Stomach (tissue), 9 donors: Measurements from ENCODE around the gene FNDC10. TPM values are rescaled to one million over a fixed set of nuclear protein-coding genes. Genes with fewer than 3 reads are reported as not detected.

Experiments used
- DNase-seq, 2 donors: peaks; one replicate each; pipeline versions ENCODE4 v3.0.0 to v3.0.0-alpha.2; 2013 to 2019
- H3K27ac ChIP-seq, 5 donors: fragments of 200-600 bp in 4 of 5; sonication (generic) in 4 of 5; one replicate each; pipeline ENCODE4 v1.5.1; 2013 to 2019; ENCODE audit warnings: mild to moderate bottlenecking in 1 of 5, moderate library complexity in 1 of 5
- H3K27me3 ChIP-seq, 3 donors: fragments of 200-600 bp; sonication (generic); one replicate each; pipeline ENCODE4 v1.5.1; 2017 to 2019; ENCODE audit warnings: mixed run types in 1 of 3
- H3K36me3 ChIP-seq, 4 donors: fragments of 200-600 bp; sonication (generic); 1 replicate in 3 of 4; 2 replicates in 1 of 4; pipeline ENCODE4 v1.5.1; 2016 to 2019
- H3K4me1 ChIP-seq, 4 donors: fragments of 200-600 bp; sonication (generic); one replicate each; pipeline ENCODE4 v1.5.1; 2016 to 2019
- H3K4me3 ChIP-seq, 4 donors: fragments of 200-600 bp; sonication (generic) in 3 of 4; one replicate each; pipeline ENCODE4 v1.5.1; 2016 to 2019; ENCODE audit warnings: mild to moderate bottlenecking in 1 of 4
- H3K9me3 ChIP-seq, 4 donors: fragments of 200-600 bp; sonication (generic); one replicate each; pipeline ENCODE4 v1.5.1; 2016 to 2019
- CTCF ChIP-seq, 7 experiments: fragments of 450-650 bp in 4 of 7; fragments of 200-600 bp in 3 of 7; sonication (generic) in 3 of 7; IDR thresholded peaks; one replicate each; pipeline ENCODE4 v1.5.1; 2016 to 2019; ENCODE audit warnings: antibody characterized with exemption in 7 of 7, control low read depth in 2 of 7, mild to moderate bottlenecking in 1 of 7
- EP300 ChIP-seq: sonication (generic); formaldehyde crosslinking; IDR thresholded peaks from one replicate; pipeline ENCODE4 v1.6.1; 2017; ENCODE audit warnings: antibody characterized with exemption
- POLR2A ChIP-seq, 4 donors: fragments of 450-650 bp; IDR thresholded peaks; one replicate each; pipeline ENCODE4 v1.6.1; 2016; ENCODE audit warnings: antibody characterized with exemption in 4 of 4, control low read depth in 2 of 4, mild to moderate bottlenecking in 1 of 4, moderate library complexity in 1 of 4
- POLR2AphosphoS5 ChIP-seq, 3 donors: sonication (generic); formaldehyde crosslinking; IDR thresholded peaks; one replicate each; pipeline ENCODE4 v1.6.1; 2016; ENCODE audit warnings: antibody characterized with exemption in 3 of 3
- WGBS, 5 donors: extraction: QIAGEN DNeasy Blood & Tissue Kit in 3 of 5; methylation state at CpG; one replicate each; pipeline versions ENCODE4 v1.1.5 to v1.1.7; 2013 to 2018; 5-methylcytosine and 5-hydroxymethylcytosine counted together
- intact Hi-C: fragments of 100-400 bp; cut with DNase I; formaldehyde crosslinking; loops from one replicate; pipeline ENCODE4 v1.15.1; 2023; ENCODE audit warnings: low total_unique reads
- polyA plus RNA-seq, 3 donors: library from polyadenylated mRNA; stranded (reverse); fragments of 200-250 nt; gene quantifications; one replicate each; pipeline ENCODE4 v1.2.3, GENCODE V29; 2013
- total RNA-seq, 5 donors: library from RNA; depleted of rRNA; stranded (reverse); fragments of >200 nt; gene quantifications; one replicate each; pipeline versions ENCODE4 v1.1.0 to v1.2.3, GENCODE V29; 2014 to 2016
- donor health status: healthy with polysubstance abuse.
- donor health status: Bipolar disorder and iron deficiency.
- donor health status: healthy.

The FNDC10 gene
- total and polyA plus RNA-seq, 8 donors, result 0.29 to 20.0 (median 4.0) TPM; not detected in 3

GRCh38 chr1:1565340-1565739, 34.6 kb downstream of the FNDC10 start:
- intact Hi-C loops, result no loop called here

GRCh38 chr1:1564268-1564667, 35.7 kb downstream of the FNDC10 start:
- DNase-seq, result no peak
- 65 to 79% (median 70%) methylated on average over 19 of the region's 19 CpGs for WGBS, 5 donors
- no peaks in the 10 kb centered on the region for H3K27me3 ChIP-seq
- intact Hi-C loops, result no loop called here
- no peaks in the 10 kb centered on the region for H3K9me3 ChIP-seq
- H3K4me3 ChIP-seq, result no peak overlapping the region
- no peak overlapping the region for H3K27ac ChIP-seq
- H3K36me3 ChIP-seq, result peaks cover 34 to 82% (median 76%) of the 10 kb centered on the region in 4 donors
- peaks cover 11 to 49% (median 29%) of the 10 kb centered on the region in 4 donors for H3K4me1 ChIP-seq
- no peak for TF ChIP-seq POLR2AphosphoS5 (IDR thresholded peaks at IDR 0.05)
- no peak for TF ChIP-seq POLR2A (IDR thresholded peaks at IDR 0.05)
- TF ChIP-seq CTCF (IDR thresholded peaks at IDR 0.05), result no peak

More at GRCh38 chr1:1565340-1565739, 34.6 kb downstream of the FNDC10 start:
- Histone ChIP-seq H3K36me3 (peaks cover 34 to 85% (median 77%) of the 10 kb centered on the region in 4 donors), H3K27me3 (no peaks in the 10 kb centered on the region), H3K9me3 (no peaks in the 10 kb centered on the region), H3K4me3 (no peak overlapping the region), H3K4me1 (peaks cover 12 to 52% (median 38%) of the 10 kb centered on the region in 4 donors), H3K27ac (no peak overlapping the region)
- 91 to 92% (median 92%) methylated on average over 10 of the region's 10 CpGs for WGBS, 5 donors
- DNase-seq, result no peak
- TF ChIP-seq POLR2AphosphoS5 (IDR thresholded peaks at IDR 0.05) (no peak), EP300 (no peak), POLR2A (IDR thresholded peaks at IDR 0.05) (no peak), CTCF (IDR thresholded peaks at IDR 0.05) (no peak)

GRCh38 chr1:1563688-1564087, 36.2 kb downstream of the FNDC10 start:
- intact Hi-C loops, result no loop called here
- Histone ChIP-seq H3K27me3 (no peaks in the 10 kb centered on the region), H3K9me3 (no peaks in the 10 kb centered on the region), H3K36me3 (peaks cover 34 to 76% (median 71%) of the 10 kb centered on the region in 4 donors), H3K27ac (no peak overlapping the region), H3K4me1 (peaks cover 8 to 47% (median 27%) of the 10 kb centered on the region in 4 donors), H3K4me3 (no peak overlapping the region)
- 81 to 89% (median 87%) methylated on average over 12 of the region's 12 CpGs for WGBS, 5 donors
- no peak for DNase-seq
- TF ChIP-seq POLR2AphosphoS5 (IDR thresholded peaks at IDR 0.05), result no peak
- no peak for TF ChIP-seq CTCF (IDR thresholded peaks at IDR 0.05)
- TF ChIP-seq POLR2A (IDR thresholded peaks at IDR 0.05), result no peak
- no peak for TF ChIP-seq EP300

- Histone ChIP-seq H3K27ac (no peak overlapping the region), H3K27me3 (no peaks in the 10 kb centered on the region), H3K9me3 (no peaks in the 10 kb centered on the region), H3K4me3 (no peak overlapping the region), H3K36me3 (peaks cover 34 to 72% (median 70%) of the 10 kb centered on the region in 4 donors), H3K4me1 (peaks cover 4 to 37% (median 17%) of the 10 kb centered on the region in 4 donors)
- TF ChIP-seq POLR2AphosphoS5 (IDR thresholded peaks at IDR 0.05) (no peak), EP300 (no peak)
- no peak for DNase-seq
- 92 to 94% (median 94%) methylated on average over 6 to 21 of the region's 21 CpGs for WGBS, 5 donors
- intact Hi-C loops, result no loop called here
Measured at GRCh38 chr1:1562556-1563195, 37.3 kb downstream of the FNDC10 start.
